ENCODE results near the gene CRYBG2.

GRCh38 chr1:26277719-26278118, 76.2 kb downstream of the CRYBG2 start:
- no peak for TF ChIP-seq CTCF (conservative IDR thresholded peaks at IDR 0.05)
- TF ChIP-seq ZFX (IDR thresholded peaks at IDR 0.05), result no peak

Measured in C4-2B (cell line).